GM13977 (cell line): ENCODE data around the gene TCL1B.

ENCODE experiments used
- DNase-seq: peaks from one replicate; pipeline ENCODE4 v3.0.0; 2012; ENCODE audit warnings: low spot score
- CTCF ChIP-seq: IDR thresholded peaks from 2 replicates; pipeline ENCODE4 v1.5.1; 2012; ENCODE audit warnings: mild to moderate bottlenecking, control low read depth; ENCODE audit not compliant: insufficient read depth; ENCODE audit errors: extremely low read depth, missing control alignments
- in situ Hi-C: fragments of 300-500 bp; cut with MboI; formaldehyde crosslinking; loops from one replicate; pipeline ENCODE4 v1.12.0; 2022; ENCODE audit warnings: low sequenced_read_pairs, low pct_unique_long_range_greater_than_20kb, mixed read lengths, inconsistent platforms; ENCODE audit not compliant: unreplicated experiment

The TCL1B gene

GRCh38 chr14:95741781-95742180 lies 55.6 kb downstream of the TCL1B start:
- in situ Hi-C loops = no loop called here
- no peak for DNase-seq
- TF ChIP-seq CTCF = no peak
